ENCODE data around the gene ROBO2.
"Not testable (repeated sequence)": the region's sequence is repeated elsewhere in the genome, so short reads cannot be mapped to it uniquely, and the experiment has no call there.

DNA sequence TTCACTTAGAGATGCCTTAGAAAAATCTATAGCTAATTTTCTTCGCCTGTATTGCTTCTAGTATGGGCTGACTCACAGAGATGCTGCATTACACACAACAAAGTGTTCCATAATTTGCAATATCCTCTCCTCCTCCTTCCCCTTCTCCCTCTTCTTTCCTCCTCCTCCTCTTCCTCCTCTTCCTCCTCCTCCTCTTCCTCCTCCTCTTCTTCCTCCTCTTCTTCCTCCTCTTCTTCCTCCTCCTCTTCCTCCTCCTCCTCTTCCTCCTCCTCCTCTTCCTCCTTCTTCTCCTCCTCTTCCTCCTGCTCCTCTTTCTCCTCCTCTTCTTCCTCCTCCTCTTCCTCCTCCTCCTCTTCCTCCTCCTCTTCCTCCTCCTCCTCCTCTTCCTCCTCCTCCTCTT is 370.4 kb downstream of the ROBO2 start:
- TF ChIP-seq, protein P1, sequence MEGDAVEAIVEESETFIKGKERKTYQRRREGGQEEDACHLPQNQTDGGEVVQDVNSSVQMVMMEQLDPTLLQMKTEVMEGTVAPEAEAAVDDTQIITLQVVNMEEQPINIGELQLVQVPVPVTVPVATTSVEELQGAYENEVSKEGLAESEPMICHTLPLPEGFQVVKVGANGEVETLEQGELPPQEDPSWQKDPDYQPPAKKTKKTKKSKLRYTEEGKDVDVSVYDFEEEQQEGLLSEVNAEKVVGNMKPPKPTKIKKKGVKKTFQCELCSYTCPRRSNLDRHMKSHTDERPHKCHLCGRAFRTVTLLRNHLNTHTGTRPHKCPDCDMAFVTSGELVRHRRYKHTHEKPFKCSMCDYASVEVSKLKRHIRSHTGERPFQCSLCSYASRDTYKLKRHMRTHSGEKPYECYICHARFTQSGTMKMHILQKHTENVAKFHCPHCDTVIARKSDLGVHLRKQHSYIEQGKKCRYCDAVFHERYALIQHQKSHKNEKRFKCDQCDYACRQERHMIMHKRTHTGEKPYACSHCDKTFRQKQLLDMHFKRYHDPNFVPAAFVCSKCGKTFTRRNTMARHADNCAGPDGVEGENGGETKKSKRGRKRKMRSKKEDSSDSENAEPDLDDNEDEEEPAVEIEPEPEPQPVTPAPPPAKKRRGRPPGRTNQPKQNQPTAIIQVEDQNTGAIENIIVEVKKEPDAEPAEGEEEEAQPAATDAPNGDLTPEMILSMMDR (IDR thresholded peaks at IDR 0.05; ENCODE audit: insufficient read depth, low read length): not testable (repeated sequence)
- TF ChIP-seq POLR2AphosphoS5 (IDR thresholded peaks at IDR 0.05; ENCODE audit: low read depth): not testable (repeated sequence)
